Sciatic nerve (tissue), 2 donors: Measurements from ENCODE around the gene EDN2. TPM values are rescaled to one million over a fixed set of nuclear protein-coding genes. Genes with fewer than 3 reads are reported as not detected.

Source experiments
- ATAC-seq: fragments of 200-7000 bp; cut with Tn5 transposase; one replicate; pipeline ENCODE4 v1.9.1; 2020; ENCODE audit warnings: mild to moderate bottlenecking, moderate library complexity
- DNase-seq: peaks from one replicate; pipeline ENCODE4 v3.0.0-alpha.2; 2020; ENCODE audit warnings: low spot score
- intact Hi-C: fragments of 100-400 bp; cut with DNase I; formaldehyde crosslinking; loops from one replicate; pipeline ENCODE4 v1.14.2; 2022
- total RNA-seq: library from RNA; stranded (reverse); fragmentation: NEBNext Ultra II Directional; extraction: Animal tissue kit (Norgen Biotek cat#: 25700); gene quantifications from one replicate; pipeline ENCODE4 v1.2.1, GENCODE V29; 2021
- donor health status: DM: no; HTN: no; CAD: no.
- donor health status: DM: no; HTN: no; CAD: no.

The EDN2 gene
- total RNA-seq, 1 donor from 2014 or later, result not detected

DNA sequence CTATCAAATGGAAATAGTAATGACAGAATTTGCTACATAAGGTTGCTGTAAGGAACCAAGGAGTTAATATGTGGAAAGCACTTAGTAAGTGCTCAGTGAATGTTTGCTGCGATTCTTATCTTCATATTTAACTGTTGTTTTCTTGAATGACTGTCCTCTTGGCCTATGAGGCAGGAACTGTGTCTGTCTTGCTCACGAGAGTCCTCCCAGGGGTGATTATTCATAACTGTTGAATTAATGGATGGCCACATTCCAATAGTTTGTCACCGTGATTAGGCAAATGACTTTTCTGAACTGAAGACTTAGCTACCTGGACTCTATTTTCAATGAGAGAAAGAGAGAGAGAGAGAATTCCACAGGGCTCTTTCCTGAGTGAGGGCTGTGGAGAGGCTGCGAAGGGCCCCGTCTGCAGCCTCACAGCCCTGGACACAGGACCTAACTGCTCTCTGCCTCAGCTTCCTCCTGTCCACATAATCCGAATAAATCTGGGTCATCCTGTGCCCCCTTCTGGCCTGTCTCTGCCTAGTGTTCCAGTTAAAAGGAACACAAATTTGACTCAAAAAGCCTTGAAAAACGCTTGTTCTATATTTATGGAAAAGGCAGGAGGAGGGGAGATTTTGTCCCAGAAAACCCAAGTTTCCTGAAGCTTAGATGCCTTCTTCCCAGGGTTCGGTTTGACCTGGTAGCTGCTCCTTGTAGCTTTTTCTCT lies 8.5 kb downstream of the EDN2 start:
- intact Hi-C loops, result no loop called here
- no peak for DNase-seq

DNA sequence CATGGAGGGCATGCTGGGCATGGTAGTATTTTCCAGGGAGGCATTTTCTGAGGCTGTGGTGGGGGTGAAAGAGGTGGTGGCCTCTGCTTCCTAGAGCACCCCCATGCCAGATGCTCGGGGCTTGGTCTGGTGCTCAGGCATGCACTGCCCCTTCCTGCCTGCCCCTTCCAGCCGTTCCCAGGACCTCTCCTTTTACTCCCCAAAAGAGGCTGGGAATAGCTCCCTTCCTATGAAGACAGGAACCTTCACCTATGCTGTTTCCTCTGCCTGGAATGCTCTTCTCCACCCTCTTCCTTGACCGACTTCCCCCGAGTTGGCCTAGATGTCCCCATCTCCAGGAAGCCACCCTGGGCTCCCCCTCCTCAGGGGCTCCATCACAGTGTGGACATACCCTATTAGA lies 9.1 kb downstream of the EDN2 start:
- no peak for DNase-seq
- intact Hi-C loops, result no loop called here
- no peak for ATAC-seq

More for the DNA sequence above, 8.5 kb downstream of the EDN2 start:
- peak; percentile 20 for ATAC-seq

DNA sequence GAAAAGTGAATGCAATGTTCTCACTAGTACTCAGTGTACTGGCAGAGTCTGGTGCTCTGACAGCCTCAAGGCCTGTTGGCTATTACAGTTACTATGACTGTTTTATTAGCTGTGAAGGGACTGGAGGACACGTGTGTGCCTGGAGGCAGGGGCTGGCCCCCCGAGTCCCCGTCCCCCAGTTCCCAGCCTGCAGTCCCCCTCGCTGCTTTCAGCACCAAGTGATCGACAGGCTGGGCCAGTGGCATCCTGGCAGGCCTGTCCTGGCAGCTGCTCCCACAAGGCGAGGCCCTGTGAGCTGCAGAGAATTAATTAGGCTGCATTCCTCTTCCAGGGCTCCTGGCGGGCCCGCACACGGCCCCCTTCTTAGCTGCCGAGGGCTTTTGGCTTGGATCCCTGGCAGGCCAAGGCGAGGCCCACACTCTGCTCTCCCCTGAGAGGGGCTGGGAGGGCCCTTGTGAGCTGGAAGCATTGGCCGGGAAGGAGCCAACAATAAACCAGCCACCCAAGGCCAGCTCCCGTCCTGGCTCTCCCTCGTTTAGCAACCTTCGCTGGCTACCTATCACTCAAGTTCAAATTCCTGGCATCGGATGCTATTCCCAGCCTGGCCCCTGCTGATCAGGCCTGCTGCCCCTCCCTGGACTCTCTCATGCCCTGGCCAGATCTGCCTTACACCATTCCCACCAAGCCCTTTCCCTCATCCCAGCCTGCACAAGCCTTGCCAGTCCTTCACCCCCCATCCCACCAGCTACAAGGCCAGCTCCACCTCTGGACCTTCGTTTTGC lies 9.8 kb downstream of the EDN2 start:
- intact Hi-C loops, result no loop called here
- no peak for DNase-seq
- ATAC-seq, result peak; percentile 75

DNA sequence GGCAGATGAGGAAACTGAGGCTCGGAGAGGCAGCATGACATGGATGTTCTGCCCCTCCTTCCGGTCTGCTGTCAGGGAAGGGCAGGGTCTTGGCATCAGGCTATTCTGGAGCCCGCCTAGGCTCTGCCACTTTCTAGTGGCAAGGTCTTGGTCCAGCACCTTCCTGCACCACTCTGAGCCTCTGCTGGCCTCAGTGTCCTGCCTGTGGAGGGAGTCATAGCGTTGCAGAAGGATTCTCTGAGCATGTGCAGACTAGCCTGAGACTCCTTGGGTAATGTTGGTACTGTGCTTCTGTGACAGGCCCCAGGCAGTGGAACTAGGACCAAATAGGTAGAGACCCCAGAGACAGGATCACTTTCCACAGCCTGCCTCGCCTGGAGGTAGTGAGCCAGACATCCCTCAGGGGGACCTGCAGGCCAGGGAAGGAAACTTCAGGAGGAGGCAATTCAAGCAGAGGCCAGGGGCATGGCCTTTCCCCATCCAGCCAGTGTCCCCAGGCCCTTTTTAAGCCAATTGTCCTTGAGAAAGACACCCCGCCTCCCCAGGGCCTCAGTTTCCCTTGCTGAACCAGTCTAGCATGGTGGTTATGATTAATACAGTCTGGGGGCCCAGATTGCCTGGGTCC lies 10.6 kb downstream of the EDN2 start:
- DNase-seq (no peak), ATAC-seq (no peak)
- intact Hi-C loops, result no loop called here

DNA sequence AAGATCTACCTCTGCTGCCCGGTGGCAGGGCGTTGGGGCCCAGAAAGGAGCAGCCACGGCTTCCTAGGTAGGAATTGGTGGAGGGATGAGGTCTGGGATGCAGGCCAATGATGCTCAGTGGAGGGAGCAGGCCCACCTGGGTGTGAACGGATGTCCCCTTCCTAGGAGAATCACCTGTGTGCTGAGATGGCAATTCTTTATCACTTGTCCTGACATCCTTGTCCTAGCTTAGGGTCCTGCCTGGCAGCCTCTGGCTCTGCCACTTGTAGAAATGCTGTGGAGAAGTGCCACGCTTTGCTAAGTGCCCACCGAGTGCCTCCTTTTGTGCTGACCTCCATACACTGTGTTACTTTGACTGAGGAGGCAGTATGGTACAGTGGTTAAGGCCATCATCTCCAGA lies 12.8 kb downstream of the EDN2 start:
- ATAC-seq (no peak), DNase-seq (no peak)
- intact Hi-C loops, result no loop called here

DNA sequence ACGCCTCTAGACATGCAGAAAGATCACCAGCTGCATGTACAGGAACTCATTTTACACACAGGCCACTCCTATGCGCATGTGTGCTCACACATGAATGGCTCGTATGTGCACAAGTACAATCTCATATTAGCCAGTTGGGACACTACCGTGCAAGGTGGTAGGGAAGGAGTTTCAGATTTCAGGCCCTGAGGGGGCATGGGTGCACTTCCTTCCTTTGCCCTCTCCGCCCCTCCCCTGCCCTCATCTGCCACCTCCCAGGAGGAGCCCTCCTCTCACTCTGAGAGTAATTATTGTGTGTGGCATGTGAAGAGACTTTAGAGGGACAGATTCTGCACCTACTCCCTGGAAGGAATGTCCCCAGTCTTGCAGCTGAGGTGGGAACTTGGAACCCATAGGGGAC lies 14.8 kb downstream of the EDN2 start:
- DNase-seq, result no peak
- ATAC-seq, result no peak
- intact Hi-C loops, result no loop called here

DNA sequence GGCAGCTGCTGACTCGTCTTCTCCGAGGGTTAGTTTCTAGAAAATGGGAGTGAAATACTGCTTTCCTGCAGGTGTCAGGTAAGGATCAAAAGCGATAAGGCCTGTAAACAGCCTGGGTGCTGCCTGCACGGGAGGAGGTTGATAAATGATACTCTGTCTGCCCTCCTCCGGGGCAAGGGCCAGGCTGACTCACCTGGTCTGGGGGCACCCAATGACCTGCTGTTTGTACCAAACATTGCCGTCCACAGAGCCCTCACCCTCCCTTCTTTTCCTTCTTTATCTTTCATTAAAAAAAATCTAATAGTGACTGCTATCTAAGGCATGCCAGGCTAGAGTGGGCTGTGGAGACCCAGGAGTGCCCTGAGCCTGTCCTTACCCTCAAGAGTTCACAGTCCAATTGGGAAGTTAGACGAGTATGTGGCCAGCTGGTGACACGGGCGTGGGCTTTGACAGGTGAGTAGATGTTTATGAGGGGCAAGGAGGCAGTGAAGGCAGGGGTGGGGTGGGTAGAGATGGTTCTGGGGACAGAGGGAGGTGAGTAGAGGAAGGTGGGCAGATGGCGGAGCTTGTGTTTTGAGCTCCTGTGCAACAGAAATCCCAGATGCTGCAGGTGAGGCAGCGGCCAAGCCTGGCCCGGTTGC lies 16.2 kb downstream of the EDN2 start:
- intact Hi-C loops, result no loop called here
- ATAC-seq (no peak), DNase-seq (no peak)

DNA sequence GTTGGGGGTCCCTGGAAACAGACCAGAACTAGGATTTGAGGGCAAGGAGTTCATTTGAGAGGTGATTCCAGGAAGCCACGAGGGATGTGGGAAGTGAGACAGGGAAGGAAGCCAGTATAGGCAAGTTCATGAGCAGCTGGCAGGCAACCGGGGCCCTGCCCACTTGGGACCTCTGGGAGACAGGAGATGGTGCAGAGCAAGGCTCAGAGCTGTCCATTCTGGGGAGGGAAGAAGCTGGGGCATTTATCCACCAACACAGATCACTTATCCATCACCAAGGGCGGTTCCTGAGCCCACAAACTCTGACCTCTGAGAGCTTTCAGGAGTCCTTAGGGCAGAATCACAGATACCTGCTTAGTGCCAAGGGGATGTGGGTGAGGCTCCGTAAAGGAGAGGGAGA lies 16.8 kb downstream of the EDN2 start:
- DNase-seq (no peak), ATAC-seq (no peak)
- intact Hi-C loops, result no loop called here

DNA sequence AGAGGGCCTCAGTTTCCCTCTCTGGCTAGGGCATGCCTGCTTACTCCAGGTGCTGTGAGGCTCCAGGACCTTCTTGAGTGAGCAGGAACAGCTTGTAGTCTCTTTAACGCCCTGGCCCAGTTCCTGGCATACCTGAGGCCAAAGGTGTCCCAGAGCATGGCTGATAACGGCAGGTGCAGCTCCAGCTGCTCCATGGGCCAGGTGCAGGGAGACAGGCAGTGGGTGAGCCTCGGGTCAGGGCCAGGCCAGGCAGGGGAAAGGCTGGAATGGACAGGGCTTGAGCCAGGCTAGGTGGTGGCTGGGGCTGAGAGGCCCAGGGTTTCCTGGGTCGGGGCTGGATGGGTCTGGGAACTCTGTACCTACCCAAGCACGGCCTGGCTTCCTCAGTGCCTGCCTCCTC lies 18.3 kb downstream of the EDN2 start:
- ATAC-seq (no peak), DNase-seq (no peak)
- intact Hi-C loops, result no loop called here

DNA sequence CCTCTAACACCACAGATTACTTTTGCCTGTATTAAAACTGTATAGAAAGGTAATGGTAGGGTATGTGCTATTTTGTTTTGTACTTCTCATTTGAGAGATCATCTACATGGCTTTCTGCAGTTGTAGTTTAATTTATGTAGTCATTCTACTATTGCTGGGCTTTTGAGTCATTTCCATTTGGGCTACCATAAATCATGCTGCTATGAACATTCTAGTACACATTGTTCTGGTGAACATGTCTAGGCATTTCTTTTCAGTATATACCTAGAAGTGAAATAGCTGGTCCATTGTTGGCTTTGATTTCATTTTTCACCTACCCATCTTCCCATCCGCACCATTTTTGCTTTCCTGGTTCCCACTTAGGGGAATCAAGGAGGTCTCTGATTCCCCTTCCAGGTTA lies 18.7 kb downstream of the EDN2 start:
- ATAC-seq (no peak), DNase-seq (no peak)
- intact Hi-C loops, result no loop called here

DNA sequence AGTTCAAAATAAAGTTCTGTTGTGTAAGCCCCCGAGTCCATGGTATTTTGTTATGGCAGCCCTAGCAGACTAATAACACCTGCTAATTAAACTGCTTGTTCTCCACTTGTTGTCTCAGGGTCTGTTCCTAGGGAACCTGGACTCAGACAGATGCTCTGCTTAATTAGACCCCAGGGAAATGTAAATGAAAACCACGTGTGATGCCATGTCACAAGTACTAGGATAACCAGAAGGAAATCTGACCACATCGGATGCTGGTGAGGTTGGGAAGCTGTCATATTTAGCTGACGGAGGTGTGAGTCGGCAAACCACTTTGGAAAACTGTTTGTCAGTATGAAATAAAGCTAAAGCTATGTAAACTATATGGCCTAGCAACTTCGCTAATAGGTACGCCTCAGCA lies 19.6 kb downstream of the EDN2 start:
- no peak for ATAC-seq
- intact Hi-C loops, result no loop called here
- DNase-seq, result no peak

DNA sequence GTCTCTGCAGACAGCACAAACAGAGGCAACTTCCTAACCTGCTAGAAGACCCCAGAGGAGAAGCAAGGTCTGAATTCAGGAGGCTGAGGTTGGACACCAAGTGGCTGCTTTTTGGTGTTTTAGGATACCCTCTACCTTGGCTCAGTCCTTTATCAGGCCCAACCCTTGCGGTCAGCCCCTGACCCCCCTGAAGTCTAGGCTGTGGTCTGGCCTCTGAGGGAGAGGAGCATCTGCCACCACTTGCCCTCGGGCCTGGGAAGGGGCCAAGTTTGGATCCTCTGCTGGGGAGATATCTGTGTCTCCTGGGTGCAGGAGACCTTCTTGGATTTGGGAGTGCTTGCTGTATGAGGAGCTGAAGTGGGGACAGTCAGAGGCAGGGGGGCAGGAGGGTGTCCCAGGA lies 21.0 kb downstream of the EDN2 start:
- DNase-seq (no peak), ATAC-seq (no peak)
- intact Hi-C loops, result no loop called here

DNA sequence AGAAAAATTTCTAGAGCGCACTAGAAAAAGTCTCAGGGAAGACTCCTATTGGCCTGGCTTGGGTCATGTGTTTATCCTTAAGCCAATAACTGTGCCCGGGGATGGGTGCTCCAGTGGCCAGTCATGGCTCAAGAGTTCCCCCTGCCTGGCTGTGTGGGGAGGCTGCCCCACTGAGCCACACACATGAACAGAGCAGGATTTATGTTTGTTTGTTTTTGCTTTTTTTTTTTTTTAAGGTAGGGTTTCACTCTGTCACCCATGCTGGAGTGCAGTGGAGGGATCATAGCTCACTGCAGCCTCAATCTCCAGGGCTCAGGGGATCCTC lies 21.8 kb downstream of the EDN2 start:
- intact Hi-C loops, result no loop called here
- ATAC-seq, result no peak
- no peak for DNase-seq

DNA sequence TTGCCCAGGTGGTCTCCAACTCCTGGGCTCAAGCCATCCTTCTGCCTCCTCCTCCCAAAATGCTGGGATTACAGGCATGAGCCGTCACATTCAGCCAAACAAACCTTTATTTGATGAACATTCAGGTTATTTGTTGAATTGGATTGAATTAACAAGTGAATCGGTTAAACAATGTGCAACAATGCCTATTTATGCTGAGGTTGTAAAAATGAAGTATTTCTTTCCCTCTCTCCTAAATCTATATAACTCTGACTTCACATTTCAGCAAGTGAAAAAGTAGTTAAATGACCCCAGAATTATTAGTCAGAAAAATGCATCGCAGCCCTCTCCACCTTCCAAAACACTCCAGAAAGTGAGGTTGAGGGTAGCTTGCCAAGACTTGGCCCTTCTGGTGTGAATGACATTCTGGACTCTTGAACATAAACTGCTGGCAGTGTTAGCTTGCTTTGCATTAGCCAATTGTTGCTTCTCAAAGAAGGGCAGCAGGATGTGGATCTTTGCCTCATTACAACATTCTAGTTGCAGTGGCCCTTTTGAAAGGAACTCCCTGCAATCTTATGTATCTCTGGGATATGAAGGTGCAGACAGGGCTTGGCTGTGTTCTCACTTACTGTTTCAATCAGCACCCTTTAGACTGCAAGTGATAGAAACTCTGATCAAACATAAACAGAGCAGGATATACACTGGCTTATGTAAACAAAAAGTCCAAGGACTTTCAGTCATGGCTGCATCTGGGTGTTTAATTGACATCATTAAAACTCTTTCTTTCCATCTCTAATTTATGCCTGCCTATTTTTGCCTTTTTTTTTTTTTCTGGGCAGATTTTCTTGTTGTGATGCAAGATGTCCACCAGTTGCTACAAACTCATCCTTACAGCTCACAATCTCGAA lies 22.4 kb downstream of the EDN2 start:
- no peak for ATAC-seq
- DNase-seq, result no peak
- intact Hi-C loops, result no loop called here

DNA sequence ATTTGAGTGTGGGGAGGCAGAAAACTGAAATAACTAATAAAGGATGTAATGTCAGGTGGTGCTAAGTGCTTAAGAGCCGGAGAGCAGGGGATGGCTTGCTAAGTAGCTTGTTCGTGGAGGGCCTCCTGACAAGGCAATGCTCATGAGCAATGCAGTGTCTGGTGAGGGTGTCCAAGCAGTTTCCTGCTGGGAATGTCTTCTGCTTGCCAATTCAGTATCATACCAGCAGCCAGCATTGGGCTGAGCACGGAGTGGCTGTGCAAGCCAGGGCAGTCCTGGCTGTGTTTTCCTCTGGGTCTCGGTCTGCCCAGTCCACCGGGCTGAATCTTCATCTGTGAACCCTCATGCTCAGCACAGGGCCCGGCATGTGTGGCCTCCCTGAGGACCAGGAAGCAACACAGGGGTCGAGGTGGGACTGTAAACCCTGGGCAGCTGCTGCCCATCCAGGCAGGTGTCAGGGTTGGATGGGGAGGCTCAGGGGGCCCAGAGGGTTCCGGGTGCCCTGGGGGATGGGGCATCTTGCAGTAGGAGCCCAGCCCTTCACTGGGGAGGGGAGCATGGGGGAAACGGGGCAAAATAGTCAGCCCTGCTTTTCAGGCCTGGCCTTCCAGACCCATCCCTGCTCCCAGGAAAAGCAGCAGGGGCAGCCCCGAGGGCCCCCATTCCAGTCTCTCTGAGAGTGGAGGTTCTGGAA lies 27.5 kb downstream of the EDN2 start:
- intact Hi-C loops, result no loop called here
- DNase-seq (no peak), ATAC-seq (no peak)

DNA sequence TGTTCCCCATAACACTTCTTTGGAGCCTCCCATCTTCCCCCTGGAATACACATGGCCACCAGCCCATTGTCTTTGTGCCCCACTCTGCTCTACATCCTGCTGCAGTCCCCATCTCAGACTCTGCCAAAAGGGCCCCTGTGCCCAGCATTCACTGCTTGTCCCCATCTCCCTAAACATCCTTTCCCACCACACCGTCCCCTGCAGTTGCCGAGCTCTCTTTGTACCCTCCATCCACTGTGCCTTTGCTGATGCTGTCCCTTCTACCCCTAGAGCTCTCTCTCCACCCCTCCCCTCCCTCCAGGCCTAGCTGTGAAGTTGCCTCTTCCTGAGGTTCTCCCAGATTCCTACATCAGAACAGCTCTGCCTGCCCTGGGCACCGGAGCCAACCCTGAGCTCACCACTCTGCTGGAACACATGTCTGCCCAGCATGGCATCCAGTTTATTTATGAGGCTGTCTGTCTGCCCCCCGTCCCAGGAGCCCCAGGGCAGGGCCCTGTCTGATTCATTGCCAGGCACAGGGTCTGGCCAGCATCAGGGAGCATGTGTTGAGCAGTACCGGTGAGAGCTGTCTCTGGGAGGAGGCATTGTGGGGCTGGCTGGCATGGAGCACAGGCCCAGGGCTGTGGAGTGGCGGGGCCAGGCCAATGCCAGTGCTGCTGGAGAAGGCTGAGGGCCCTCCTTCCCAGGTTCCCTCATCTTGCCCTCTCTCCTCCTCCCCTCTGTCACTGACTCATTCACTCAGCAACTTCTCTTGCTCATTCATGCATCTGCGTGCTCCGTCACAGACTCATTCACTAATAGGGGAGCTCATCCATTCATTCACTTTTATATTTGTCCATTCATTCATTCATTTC lies 28.8 kb downstream of the EDN2 start:
- ATAC-seq, result peak; percentile 6
- DNase-seq, result no peak
- intact Hi-C loops, result no loop called here

DNA sequence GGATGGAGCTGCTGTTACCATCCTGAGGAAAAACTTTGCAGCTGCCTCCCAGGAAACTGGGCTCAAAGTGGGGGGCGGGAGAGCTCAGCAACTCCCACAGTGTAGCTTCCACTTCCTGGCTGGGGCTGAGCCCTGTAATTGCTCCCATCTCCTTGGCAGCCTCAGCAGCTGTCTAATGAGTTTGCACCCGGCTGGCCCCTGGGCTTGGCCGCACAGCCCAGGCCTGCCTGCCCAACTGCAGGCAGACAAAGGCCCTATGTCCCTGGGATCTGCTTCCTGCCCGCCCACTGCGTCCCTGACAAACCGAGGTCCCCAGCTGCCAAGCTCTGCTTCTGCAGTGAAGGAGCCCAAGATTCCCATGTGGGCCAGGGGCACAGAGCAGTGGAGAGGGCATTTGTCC lies 30.1 kb downstream of the EDN2 start:
- intact Hi-C loops, result no loop called here
- DNase-seq (peak; percentile 77), ATAC-seq (peak; percentile 93)
